Measurements from ENCODE around the gene LRMDA. TPM values are rescaled to one million over a fixed set of nuclear protein-coding genes. Genes with fewer than 3 reads are reported as not detected.

LRMDA gene
- total and polyA plus RNA-seq, 10 of the 15 experiments (the other 5 are each of a cell fraction or from before 2014, with no cell fraction given), result 0.07 to 0.54 (median 0.29) TPM; not detected in 4

DNA sequence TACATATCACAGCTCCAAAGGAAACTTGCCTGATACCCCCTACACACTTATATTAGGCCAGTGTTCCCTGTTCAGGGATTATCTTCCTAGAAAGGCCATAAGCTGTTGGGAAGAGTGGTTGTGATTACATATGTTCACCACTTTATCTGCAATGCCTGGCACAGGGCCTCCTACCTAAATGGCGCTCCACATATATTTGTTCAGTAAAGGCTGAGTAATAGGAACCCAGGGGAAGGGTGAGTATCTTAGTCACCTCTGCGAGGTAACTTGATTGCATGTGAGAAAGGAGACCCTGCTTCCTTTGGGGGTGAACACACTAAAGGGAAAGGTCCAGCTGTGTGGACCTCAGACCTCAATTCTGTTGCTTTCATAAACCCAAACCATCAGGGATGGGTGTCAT is 896.0 kb downstream of the LRMDA start:
- intact Hi-C loops (cut with micrococcal nuclease; ENCODE audit: unreplicated experiment), result no loop called here

DNA sequence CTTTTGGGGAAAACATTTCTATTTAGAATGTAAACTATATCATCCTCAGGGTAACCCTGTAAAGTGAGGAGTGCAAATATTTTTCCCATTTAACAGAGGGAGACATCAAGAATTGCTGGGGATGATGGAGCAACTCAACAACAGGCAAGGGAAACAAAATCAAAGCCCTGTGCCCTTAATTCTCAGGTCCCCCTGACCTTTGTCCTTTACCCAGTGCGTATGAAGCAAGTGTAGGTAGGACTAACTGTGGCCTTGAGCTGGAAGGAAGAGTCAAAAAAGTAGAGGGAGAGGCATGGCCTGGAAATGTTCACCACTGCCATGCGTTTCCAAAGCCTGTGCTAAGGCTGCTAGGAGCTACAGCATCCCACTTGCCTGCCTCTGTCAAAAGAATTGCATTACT is 896.9 kb downstream of the LRMDA start:
- Histone ChIP-seq H3K27ac (ENCODE audit: control insufficient read depth, insufficient read depth) (no peak overlapping the region), H3K4me1 (ENCODE audit: control insufficient read depth, insufficient read depth, low read length) (no peaks in the 10 kb centered on the region), H2AFZ (ENCODE audit: control insufficient read depth, low read depth, low read length) (no peak overlapping the region), H3K79me2 (ENCODE audit: control insufficient read depth, insufficient read depth, low read length) (no peaks in the 10 kb centered on the region), H3K9ac (ENCODE audit: control insufficient read depth, insufficient read depth, low read length) (no peak overlapping the region), H3K36me3 (ENCODE audit: control insufficient read depth in 2 of 2, insufficient read depth in 2 of 2, low read length in 1 of 2) (no peaks in the 10 kb centered on the region), H3K4me2 (ENCODE audit: control insufficient read depth, insufficient read depth) (no peak overlapping the region), H3K27me3 (replicated peaks in 1 of 2; ENCODE audit: control insufficient read depth in 2 of 2, insufficient read depth in 2 of 2, low read length in 1 of 2) (no peaks in the 10 kb centered on the region), H3K9me3 (replicated peaks; ENCODE audit: control insufficient read depth, insufficient read depth, low read length) (no peaks in the 10 kb centered on the region), H3K4me3 (no peak overlapping the region), H4K20me1 (ENCODE audit: control insufficient read depth, insufficient read depth) (no peaks in the 10 kb centered on the region)
- ATAC-seq (no peak), DNase-seq (ENCODE audit: low read depth, low spot score) (no peak), FAIRE-seq (no peak)
- POLR2A ChIA-PET, result no interaction called here
- RAD21 ChIA-PET (ENCODE audit: unreplicated experiment), result no interaction called here
- intact Hi-C loops (cut with micrococcal nuclease; ENCODE audit: unreplicated experiment), result no loop called here
- 6% methylated on average over 2 of the region's 2 CpGs for WGBS (ENCODE audit: insufficient coverage, insufficient replicate concordance, low lambda C conversion rate, missing lambda C conversion rate)
- in situ Hi-C loops (cut with MboI), result no loop called here
- no TSS peak for BruUV-seq (replicated peaks)
- CTCF ChIA-PET, result no interaction called here
- SMC1A ChIA-PET (ENCODE audit: uncharacterized antibody, unreplicated experiment), result no interaction called here
- TF ChIP-seq TAF1 (IDR thresholded peaks at IDR 0.05; ENCODE audit: borderline replicate concordance, low read depth, low read length) (no peak), TCF12 (IDR thresholded peaks at IDR 0.05; ENCODE audit: low read depth, low read length) (no peak), POLR2AphosphoS2 (IDR thresholded peaks at IDR 0.05; ENCODE audit: low read depth, low read length) (no peak), EZH2 (IDR thresholded peaks at IDR 0.05; ENCODE audit: borderline replicate concordance, control insufficient read depth, low read depth, low read length) (no peak), RUNX3 (IDR thresholded peaks at IDR 0.05; ENCODE audit: low read length) (no peak), RFX5 (IDR thresholded peaks at IDR 0.05; ENCODE audit: low read depth, low read length) (no peak), NFYB (IDR thresholded peaks at IDR 0.05; ENCODE audit: insufficient read depth, low read depth, low read length) (no peak)
- TF ChIP-seq, protein P1, sequence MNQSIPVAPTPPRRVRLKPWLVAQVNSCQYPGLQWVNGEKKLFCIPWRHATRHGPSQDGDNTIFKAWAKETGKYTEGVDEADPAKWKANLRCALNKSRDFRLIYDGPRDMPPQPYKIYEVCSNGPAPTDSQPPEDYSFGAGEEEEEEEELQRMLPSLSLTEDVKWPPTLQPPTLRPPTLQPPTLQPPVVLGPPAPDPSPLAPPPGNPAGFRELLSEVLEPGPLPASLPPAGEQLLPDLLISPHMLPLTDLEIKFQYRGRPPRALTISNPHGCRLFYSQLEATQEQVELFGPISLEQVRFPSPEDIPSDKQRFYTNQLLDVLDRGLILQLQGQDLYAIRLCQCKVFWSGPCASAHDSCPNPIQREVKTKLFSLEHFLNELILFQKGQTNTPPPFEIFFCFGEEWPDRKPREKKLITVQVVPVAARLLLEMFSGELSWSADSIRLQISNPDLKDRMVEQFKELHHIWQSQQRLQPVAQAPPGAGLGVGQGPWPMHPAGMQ (IDR thresholded peaks at IDR 0.05; ENCODE audit: borderline replicate concordance), result no peak
- TF ChIP-seq, protein P2, sequence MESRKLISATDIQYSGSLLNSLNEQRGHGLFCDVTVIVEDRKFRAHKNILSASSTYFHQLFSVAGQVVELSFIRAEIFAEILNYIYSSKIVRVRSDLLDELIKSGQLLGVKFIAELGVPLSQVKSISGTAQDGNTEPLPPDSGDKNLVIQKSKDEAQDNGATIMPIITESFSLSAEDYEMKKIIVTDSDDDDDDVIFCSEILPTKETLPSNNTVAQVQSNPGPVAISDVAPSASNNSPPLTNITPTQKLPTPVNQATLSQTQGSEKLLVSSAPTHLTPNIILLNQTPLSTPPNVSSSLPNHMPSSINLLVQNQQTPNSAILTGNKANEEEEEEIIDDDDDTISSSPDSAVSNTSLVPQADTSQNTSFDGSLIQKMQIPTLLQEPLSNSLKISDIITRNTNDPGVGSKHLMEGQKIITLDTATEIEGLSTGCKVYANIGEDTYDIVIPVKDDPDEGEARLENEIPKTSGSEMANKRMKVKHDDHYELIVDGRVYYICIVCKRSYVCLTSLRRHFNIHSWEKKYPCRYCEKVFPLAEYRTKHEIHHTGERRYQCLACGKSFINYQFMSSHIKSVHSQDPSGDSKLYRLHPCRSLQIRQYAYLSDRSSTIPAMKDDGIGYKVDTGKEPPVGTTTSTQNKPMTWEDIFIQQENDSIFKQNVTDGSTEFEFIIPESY (IDR thresholded peaks at IDR 0.05), result no peak

More for the DNA sequence above, 896.0 kb downstream of the LRMDA start:
- 39% methylated on average over 2 of the region's 2 CpGs for WGBS (ENCODE audit: insufficient coverage, insufficient replicate concordance, low lambda C conversion rate, missing lambda C conversion rate)
- POLR2A ChIA-PET, result no interaction called here
- TF ChIP-seq KAT2A (conservative IDR thresholded peaks at IDR 0.05; ENCODE audit: control insufficient read depth, low read depth, low read length), result no peak
- no peak for TF ChIP-seq BHLHE40 (IDR thresholded peaks at IDR 0.05; ENCODE audit: borderline replicate concordance in 1 of 2, low read depth in 2 of 2, low read length in 1 of 2)
- TF ChIP-seq, protein P3, sequence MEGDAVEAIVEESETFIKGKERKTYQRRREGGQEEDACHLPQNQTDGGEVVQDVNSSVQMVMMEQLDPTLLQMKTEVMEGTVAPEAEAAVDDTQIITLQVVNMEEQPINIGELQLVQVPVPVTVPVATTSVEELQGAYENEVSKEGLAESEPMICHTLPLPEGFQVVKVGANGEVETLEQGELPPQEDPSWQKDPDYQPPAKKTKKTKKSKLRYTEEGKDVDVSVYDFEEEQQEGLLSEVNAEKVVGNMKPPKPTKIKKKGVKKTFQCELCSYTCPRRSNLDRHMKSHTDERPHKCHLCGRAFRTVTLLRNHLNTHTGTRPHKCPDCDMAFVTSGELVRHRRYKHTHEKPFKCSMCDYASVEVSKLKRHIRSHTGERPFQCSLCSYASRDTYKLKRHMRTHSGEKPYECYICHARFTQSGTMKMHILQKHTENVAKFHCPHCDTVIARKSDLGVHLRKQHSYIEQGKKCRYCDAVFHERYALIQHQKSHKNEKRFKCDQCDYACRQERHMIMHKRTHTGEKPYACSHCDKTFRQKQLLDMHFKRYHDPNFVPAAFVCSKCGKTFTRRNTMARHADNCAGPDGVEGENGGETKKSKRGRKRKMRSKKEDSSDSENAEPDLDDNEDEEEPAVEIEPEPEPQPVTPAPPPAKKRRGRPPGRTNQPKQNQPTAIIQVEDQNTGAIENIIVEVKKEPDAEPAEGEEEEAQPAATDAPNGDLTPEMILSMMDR (IDR thresholded peaks at IDR 0.05 in 2 of 3, conservative IDR thresholded peaks at IDR 0.05 in 1 of 3; ENCODE audit: control insufficient read depth in 2 of 3, extremely low read depth in 1 of 3, insufficient read depth in 1 of 3, low read depth in 3 of 3, low read length in 3 of 3), result no peak
- Histone ChIP-seq H3K4me3 (no peak overlapping the region), H3K4me2 (ENCODE audit: control insufficient read depth, insufficient read depth) (no peak overlapping the region), H3K9ac (ENCODE audit: control insufficient read depth, insufficient read depth, low read length) (no peak overlapping the region), H3K27me3 (replicated peaks in 1 of 2; ENCODE audit: control insufficient read depth in 2 of 2, insufficient read depth in 2 of 2, low read length in 1 of 2) (no peaks in the 10 kb centered on the region), H3K9me3 (replicated peaks; ENCODE audit: control insufficient read depth, insufficient read depth, low read length) (no peaks in the 10 kb centered on the region), H2AFZ (ENCODE audit: control insufficient read depth, low read depth, low read length) (no peak overlapping the region), H3K27ac (ENCODE audit: control insufficient read depth, insufficient read depth) (no peak overlapping the region), H3K4me1 (ENCODE audit: control insufficient read depth, insufficient read depth, low read length) (no peaks in the 10 kb centered on the region), H3K36me3 (ENCODE audit: control insufficient read depth in 2 of 2, insufficient read depth in 2 of 2, low read length in 1 of 2) (no peaks in the 10 kb centered on the region), H4K20me1 (ENCODE audit: control insufficient read depth, insufficient read depth) (no peaks in the 10 kb centered on the region), H3K79me2 (ENCODE audit: control insufficient read depth, insufficient read depth, low read length) (no peaks in the 10 kb centered on the region)
- no peak for FAIRE-seq
- no TSS peak for BruUV-seq (replicated peaks)
- RAD21 ChIA-PET (ENCODE audit: unreplicated experiment), result no interaction called here
- no peak for DNase-seq (ENCODE audit: low read depth, low spot score)
- CTCF ChIA-PET, result no interaction called here
- no peak for ATAC-seq
- in situ Hi-C loops (cut with MboI), result no loop called here
- SMC1A ChIA-PET (ENCODE audit: uncharacterized antibody, unreplicated experiment), result no interaction called here

All from GM12878 (cell line).